ENCODE results near the gene COL7A1.
A peak's percentile ranks its signal among the peaks of the same experiment; 100 is the strongest.

The COL7A1 gene

DNA sequence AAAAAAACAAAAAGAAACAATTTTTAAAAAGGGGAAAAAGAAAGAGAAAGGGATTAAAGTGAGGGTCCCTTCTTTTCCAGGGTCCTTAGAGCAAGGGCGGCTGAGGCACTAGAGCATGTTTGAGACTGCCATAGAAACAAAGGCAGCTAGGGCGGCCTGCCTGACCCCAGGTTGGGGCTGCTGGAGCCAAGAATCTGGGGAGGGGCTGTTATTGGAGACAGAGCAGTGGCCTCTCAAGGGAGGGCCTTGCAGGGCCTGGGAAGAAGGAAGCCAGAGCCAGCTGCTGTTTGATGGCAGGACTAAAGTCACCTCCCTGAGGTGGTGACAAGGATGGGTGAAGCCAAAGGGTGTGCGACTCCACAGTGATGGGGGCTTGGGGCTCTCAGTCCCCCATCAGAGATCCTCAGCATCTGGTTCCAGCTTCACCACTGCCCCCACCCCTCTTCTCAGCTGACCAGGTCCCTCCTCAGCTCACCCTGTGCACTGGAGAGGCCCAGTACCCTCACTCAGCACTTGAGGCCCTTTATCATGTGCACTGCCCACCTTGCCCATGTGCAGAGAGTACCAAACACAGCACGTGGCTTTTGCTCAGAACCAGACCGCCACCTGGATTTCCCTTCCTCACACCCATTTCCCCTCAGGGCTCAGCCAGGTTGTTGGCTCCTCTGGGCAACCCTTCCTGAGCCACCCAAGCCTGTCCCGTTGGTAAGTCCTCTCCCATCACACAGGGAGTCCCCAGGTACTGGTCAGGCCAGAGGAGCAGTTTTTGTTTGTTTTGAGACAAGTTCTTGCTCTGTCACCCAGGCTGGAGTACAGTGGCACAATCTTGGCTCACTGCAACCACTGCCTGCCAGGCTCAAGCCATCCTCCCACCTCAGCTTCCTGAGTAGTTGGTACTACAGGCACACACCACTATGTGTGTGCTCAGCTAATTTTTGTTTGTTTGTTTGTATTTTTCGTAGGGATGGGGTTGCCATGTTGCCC is 24.7 kb upstream of the COL7A1 start:
- no peak for DNase-seq (ENCODE audit: low spot score)

DNA sequence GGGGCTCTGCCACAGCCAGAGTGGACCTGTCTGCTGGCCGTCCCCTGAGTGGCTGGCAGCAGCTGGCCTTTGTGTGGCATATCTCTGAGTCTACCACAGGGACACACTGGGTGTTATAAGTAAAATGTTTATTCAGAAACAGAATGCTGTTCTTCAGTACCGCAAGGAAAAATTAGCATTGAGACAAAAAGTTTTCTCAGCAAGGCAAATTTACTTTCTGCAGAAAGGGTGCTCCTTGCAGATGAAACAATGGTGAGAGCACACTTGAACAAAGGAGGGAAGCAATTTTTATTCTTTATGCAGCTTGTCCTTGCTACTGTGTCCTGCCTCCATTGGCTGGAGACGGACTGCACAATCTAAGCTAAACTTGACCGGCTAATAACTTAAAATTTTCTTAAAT is 22.4 kb upstream of the COL7A1 start:
- DNase-seq (ENCODE audit: low spot score) = no peak

DNA sequence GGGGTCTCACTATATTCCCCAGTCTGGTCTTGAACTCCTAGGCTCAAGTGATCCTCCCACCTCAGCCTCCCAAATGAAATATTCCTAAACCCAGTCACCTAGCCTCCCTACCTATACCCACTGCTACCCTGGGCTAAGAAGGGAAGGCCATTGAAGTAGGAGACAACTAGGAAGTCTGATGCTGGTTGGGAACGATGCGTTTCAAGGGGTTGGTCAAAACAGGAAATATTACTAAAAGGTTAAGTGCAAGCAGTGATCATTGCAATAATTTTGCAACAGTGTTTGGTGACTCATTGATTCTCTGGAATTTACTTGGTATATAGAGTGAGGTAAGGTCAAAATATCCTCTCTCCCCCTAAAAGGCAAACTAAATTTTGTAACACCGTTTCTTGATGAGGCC is 18.9 kb upstream of the COL7A1 start:
- DNase-seq (ENCODE audit: low spot score) = no peak

DNA sequence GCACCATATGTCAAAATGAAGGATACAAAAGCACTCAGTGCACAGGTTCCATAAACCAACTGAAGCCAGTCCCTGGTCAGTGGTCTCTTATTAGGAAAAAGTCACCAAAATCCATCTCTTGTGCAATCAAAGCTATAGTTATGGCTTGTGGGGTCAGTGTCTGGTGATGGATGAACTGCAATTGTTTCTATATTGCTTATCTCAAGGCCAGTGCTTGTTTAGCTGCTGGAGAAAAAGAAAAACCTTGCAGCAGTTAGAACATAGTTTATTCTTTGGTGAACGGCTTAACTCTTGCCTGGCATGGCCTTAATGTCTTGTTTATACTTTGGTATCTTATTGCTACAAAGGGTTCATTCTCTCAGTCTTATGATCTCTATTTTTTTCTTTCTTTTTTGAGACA is 17.2 kb upstream of the COL7A1 start:
- DNase-seq (ENCODE audit: low spot score) = no peak

DNA sequence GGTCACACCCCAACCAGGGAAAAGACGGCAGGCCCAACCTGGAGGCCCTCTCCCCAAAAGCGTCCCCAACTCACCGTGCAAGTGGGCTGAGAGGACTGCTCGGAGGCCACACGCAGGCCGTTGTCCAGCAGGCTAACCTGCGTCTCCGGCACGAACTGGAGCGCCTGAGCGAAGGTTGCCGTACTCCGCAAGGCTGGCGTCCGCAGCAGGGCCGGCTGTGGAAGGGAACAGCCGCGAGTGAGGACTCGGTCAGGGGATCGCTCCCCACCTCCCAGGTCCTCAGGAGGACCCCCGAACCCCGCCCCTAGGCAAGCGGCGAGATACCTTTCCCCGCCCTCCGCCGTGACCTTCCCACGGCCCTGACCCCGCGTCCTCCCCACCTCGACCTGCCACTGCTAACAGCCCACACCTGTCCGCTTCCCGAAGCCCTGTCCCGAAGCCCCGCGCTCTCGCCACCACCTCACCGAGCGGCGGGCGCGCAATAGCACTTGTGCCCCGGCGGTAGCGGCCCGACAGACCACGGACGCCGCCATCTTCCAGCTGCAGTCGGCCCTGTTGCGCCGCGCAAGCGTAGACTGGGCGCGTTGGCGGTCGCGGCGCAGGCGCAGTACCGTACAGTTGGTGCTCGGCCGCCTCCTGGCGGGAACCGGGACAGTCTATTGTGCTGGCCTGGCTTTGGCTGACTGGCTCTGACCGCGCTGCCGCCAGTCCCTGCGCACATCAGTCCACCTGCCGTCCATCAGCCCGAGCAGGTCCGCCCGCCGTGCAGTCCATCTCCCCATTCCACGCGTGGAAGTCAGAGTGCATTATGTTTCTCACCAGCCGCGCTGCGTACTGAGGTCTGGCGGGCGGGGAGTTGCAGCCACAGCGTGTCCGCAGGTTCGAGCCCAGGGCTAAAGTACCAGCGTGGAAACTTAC is 14.2 kb upstream of the COL7A1 start, which contains the start of gene UQCRC1:
Gene UQCRC1, minus strand, starts transcription at position 559 of the 918 bp plus-strand sequence. Its CDS starts 26 bp downstream, at position 533.
- DNase-seq (ENCODE audit: low spot score) = peak; percentile 91

DNA sequence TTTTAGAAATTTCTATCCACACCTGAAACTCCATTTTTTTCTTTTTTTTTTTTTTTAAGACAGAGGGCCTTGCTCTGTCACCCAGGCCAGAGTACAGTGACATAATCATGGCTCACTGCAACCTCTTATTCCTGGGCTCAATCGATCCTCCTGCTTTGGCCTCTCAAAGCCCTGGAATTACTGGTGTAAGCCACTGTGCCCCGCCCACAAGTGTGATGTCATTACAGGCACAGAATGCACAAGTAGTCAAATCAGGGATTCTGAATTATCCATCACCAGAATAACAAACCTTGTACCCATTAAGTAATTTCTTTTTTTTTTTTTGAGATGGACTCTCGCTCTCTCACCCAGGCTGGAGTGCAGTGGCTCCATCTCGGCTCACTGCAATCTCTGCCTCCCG is 12.4 kb upstream of the COL7A1 start:
- no peak for DNase-seq (ENCODE audit: low spot score)

DNA sequence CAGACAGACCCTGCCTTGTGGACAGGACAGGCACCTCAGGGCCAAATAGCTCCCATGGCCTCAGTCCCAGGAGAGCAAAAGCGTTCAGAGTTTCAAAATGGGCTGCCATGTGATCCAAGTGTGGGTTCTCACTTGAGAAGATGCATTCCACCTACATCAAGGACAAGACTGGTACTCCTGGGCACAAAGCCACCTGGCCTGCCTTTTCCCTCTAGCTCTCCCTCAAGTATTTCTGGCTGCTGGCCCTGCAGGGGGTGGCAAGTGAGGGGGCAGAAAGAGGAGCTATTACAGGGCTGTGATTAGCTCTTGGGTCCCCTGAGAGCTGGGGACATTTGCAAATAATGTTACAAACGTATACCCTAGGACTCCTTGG is 6.5 kb upstream of the COL7A1 start:
- DNase-seq (ENCODE audit: low spot score) = no peak

DNA sequence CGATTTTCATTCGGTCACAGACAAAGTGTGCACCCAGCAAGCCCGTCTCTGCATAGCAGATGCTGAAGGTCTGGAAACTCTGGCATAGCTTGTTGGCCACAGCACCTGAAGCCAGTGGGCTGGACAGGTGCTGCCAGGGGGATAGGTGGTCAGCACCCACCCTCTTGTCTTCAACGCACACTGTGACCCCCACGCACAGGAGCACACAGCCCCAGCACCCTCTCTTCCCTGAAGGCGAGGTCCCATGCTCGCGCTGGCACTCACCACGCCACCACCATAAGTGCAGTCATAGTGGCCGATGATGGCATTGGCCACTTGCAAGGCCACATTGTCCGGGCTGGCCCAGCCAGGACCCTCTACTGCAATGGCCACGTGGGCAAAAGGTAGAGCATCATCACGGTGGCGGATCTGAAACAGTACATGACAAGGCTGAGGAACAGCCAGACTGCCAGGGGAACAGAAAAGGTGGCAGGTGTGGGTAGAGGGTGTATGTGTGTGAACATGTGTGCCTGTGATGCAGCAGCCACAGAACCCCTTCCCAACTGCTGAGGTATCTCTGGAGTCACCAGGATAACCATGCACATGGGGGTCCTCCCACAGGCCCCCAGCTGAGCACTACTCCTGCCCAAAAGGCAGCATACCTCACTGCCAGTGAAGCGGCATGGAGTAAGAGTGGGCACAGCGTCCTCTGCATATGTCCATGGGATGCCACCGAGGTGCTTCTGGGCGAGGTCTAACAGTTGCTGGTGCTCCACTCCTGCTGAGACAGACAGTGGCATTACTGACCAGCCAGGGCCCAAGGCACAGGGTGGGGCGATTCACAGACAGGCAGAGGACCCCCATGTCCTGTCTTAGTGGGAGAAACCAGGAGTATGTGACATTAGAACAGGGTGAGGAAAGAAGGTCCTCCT is 5.8 kb upstream of the COL7A1 start:
- DNase-seq (ENCODE audit: low spot score) = no peak

DNA sequence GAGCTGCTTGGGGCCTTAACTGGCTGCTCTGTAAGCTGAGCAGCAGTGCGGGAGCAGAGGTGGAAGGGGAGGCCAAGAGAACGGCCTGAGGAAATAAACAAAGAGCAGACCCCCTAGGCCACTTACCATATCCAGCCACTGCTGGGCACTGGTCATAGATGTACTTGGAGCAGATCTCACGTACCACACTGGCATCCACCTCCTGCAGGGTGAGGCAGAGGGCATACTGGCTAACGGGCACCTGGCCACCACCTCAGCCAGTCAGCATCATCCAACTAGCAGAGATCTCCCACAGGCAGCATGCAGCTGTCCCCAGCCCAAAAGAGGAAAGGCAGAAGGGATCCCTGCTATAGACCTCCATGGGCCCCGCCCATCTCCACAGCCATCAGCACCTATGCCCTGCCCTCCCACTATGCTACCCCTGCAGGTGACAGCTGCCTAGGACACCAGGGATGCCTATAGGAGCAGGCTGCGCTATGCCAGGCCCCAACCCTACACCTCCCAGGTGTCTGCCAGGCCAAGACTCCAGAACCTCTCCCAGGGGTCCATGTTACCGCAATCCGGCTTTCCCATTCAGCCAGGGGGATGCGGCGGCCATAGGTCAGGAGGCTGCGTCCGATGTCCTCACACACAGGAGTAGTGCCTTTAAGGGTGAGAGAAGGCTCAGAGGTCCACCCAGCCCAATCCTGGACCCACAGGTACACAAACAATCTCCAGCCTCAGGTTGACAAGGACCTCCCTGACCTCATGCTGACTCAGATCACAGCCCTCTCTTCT is 4.6 kb upstream of the COL7A1 start:
- DNase-seq (ENCODE audit: low spot score) = no peak

DNA sequence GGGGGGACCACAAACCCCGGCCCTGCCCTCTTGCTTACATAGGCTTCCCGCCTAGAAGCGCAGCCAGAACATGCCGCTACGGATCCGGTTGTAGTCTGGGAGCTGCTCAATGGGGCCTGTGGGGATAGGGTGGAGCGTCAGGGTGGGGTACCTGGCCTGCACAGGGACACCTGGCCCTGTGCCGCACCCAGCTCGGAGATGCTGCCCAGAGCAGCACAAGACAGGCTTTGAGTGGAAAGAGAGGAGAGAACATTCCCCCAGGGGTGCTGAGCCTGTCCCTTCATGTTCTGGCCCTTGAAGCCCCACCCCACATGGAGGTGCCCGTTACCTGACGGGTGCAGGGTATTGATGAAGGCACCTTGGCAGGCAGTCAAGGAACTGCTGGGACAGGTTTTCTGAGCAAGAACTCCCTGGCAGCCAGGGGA is 4.0 kb upstream of the COL7A1 start:
- no peak for DNase-seq (ENCODE audit: low spot score)

DNA sequence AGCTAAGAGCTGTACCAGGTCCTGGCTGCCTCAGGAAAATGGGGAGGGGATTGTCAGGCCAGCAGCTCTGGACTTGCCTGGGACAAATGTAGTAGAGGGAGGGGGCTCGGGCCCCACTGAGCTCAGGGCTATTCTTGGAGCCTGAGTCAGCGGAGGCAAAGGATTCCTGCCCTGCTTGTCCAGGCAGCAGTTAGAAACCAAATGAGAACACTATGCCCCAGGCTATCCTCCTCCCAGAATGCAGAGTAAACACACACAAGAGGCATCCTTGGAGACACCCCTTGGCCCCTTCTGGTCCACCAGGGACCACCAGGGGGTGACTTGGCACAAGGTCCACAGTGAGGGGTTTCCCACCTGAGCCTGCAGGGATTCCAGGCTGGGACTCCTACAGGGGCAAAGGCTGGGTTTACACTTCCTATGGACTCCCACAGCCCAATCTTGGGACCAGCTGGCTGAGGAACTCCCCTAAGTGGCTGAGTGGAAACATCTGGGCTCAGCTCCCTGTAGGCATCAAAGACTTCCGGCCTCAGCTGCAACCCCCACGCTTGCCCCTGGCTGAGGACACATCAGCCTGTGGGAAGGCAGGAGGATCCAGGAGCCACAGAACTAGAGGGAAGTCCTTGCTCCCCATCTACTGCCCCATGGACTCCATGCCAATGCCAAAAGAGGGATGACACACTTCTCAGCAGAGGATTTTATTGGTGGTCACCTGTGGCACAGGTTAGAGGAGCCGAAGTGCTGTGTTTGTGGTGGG is 3.4 kb upstream of the COL7A1 start:
- no peak for DNase-seq (ENCODE audit: low spot score)

DNA sequence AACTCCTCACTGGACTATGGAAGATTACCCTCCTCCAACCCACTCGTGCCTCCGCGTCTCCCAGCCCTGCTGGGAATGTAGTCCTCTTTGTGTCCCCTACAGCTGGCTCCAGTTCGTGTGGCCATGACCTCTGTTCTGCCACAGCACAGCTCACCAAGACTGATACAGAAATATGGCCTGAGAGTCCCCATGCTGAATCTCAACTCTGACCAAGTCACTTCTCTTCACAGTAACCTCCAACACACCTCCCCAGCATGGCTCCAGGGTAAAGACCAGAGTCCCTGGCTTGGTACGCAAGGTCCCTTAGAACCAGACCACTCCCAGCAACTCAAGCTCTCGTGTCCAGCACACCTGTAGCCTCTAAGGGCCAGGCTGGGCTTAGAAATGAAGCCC is 2.3 kb upstream of the COL7A1 start:
- DNase-seq (ENCODE audit: low spot score) = no peak

DNA sequence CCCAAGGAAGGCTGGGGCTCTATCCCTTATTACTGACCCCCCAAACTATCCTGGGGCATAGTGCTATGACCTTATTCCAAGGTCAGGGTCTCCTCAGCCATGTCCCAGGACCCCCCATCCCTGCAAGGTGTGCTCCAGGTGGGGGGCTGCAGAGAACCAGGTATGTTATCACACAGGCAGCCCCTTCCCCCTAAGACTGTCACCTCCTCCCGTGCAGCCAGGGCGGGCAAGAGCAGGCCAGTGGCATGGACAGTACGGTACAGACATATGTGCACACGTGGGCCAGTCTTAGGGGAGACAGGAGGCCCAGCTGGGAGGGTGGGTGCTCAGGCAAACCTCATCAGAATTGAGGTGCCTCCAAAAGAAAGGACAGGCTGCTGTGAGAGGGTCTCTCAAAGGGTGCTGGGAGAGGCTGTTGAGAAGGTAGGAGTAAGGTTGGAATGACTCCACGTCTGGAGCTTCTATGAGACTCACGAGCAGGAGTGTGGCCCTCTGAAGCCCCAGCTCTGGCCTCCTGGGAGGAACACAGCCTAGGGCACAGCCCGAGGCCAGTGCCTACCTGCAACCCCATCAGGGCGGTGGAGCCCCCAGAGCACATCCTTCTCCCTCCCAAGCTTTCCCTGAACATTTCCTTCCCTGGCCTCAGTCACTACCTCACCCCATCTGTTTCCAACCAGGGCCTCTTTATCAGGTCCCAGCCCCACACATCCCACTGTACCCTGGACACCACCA is 1.7 kb upstream of the COL7A1 start:
- no peak for DNase-seq (ENCODE audit: low spot score)

DNA sequence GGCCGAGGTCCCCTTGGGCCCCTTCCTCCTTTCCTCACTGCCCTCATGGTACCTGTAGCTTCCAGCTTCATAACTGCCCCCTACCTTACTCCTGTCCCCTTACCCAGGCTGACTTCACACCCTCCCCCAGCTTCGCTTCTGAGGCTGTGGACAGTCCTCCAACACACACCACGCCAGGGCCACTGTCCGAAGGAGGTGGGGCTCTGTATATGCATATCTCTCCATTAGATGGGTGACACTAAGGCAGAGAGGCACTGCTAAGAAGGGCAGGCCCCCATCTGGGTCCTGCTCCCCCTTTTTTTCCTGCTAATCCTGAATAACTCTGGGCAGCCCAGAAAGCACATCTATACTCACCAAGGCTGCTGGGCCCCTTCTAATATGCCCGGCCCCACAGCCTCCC is 1.0 kb upstream of the COL7A1 start:
- DNase-seq (ENCODE audit: low spot score) = no peak

DNA sequence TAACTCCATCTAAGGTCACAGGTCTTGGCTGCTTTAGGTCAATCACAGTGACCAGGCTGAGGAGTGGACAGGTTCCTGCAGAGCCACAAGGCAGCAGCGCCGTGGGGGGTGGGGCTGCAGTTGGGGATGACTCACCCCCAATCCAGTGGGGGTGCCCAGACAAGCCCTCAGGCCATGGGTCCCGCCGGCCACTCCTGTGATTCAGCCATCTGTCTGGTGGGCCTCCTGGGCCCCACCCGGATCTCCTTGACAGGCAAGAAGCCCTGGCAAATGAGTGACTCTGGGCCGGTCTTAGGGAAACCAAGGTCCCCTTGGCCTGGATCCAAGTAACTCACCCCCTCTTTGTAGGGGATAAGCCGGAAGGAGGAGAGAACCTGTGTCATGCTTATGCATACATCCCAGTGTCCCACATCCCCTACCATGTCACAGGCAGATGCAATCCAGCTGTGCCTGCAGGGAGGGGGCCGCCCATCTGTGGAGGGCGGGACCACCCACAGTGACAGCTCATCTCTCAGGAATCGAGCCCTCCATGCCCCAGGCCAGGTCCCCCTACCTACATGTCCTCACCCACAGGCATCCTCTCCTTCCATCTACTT is 495 bp upstream of the COL7A1 start:
- no peak for DNase-seq (ENCODE audit: low spot score)

DNA sequence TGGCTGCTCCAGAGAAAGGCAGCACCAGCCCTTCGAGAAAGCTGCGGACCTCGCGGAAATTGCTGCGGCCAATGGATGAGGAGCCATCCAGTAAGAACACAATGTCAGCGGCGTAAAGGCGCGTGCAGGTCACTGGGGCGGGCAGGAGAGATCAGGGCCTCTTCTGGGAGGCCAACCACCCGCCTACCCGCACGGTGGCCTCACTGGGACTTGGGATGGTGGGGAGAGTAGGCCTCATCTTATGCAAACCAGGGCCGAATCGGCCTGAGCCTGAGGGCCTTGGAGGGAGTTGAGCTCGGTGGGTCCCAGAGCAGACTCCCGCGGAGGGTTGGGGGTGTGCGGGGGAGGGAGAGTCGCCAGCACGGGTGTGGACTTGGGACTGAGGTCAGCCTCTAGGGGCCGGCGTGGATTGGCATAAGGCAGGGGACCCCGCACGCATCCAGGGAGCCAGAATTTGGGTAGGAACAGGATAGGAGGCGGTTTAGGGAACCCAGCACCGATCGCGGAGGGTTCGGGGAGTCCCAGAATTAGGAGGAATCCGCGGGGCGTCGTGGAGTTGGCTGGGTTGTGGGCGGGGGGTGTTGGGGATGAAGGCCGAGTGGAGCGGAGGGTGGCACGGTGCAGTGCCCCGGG is 596 bp downstream of the COL7A1 start:
- DNase-seq (ENCODE audit: low spot score) = no peak

DNA sequence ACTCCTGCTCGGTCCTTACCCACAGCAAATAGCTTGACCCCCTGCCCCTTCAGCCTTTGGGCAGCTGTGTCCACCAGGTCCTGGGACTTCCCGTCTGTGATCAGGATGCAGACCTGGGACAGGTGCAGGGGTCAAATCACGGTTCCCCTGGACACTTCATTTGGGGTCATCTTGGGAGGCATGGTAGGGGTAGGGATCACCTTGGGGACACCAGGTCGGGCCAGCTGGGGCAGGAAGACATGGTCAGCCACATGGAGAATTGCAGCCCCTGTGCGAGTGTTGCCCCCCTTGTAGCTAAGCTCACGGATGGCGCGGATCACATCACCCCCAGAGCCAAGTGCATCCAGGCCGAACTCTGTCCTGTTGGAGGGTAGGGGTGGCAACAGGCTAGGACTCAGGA is 1.8 kb downstream of the COL7A1 start:
- no peak for DNase-seq (ENCODE audit: low spot score)

DNA sequence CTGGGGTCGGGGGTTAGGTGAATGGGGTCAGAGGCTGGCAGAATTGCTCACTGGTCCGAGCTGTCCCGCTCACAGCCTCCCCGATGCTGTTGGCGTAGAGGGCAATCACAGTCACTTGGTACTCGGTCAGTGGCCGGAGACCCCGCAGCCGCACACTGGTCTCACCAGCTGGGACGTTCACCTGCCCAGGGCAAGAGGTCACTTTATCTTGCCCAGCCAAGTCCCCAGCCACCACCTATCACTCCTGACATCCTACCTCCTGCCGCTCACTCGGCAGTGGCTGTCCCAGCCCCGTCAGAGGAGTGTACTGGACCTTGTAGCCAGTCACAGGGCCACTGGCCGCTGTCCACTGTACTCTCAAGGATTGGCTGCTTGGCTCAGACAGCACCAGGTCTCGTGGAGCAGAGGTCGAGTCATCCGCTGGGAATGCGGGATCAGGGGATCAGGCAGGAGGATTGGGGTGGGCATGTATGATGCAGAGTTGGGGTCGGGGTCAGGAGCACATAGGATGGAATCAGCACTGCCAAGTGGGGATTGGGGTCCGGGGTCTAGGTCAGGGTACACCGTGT is 2.5 kb downstream of the COL7A1 start:
- DNase-seq (ENCODE audit: low spot score) = no peak

All from cerebellar cortex (tissue), 1 donor.